BLaER1 treated with 17β-estradiol and CSF1 and Interleukin-3, amounts not matched to agents 10 nM and 100 nM (cell line): ENCODE results near the gene SHC2.

Experiments
- H3K27ac ChIP-seq, 11 experiments: shearing (Covaris generic); formaldehyde crosslinking; 2 replicates each; pipeline ENCODE4 v1.8.1; 2022
- H3K27me3 ChIP-seq, 11 experiments: shearing (Covaris generic); formaldehyde crosslinking; 2 replicates each; pipeline ENCODE4 v1.8.1; 2022
- H3K36me3 ChIP-seq, 11 experiments: shearing (Covaris generic); formaldehyde crosslinking; 2 replicates each; pipeline ENCODE4 v1.8.1; 2022
- H3K4me1 ChIP-seq, 10 experiments: shearing (Covaris generic); formaldehyde crosslinking; 2 replicates each; pipeline ENCODE4 v1.8.1; 2022
- H3K4me2 ChIP-seq, 11 experiments: shearing (Covaris generic); formaldehyde crosslinking; 2 replicates each; pipeline ENCODE4 v1.8.1; 2022
- H3K4me3 ChIP-seq, 10 experiments: shearing (Covaris generic); formaldehyde crosslinking; 2 replicates each; pipeline ENCODE4 v1.8.1; 2022
- H3K9ac ChIP-seq, 11 experiments: shearing (Covaris generic); formaldehyde crosslinking; 2 replicates each; pipeline ENCODE4 v1.8.1; 2022
- H3K9me3 ChIP-seq, 11 experiments: shearing (Covaris generic); formaldehyde crosslinking; replicated peaks in 1 of 11; 2 replicates each; pipeline ENCODE4 v1.8.1; 2022
- H4K20me1 ChIP-seq, 11 experiments: shearing (Covaris generic); formaldehyde crosslinking; 2 replicates each; pipeline ENCODE4 v1.8.1; 2022
- Cebpa-rat ChIP-seq, 11 experiments: shearing (Covaris generic); IDR thresholded peaks; 2 replicates each; pipeline ENCODE4 v1.8.1; 2022

The SHC2 gene

GRCh38 chr19:379796-380195 is 81.0 kb downstream of the SHC2 start:
- Histone ChIP-seq H3K4me1 (peaks cover 6 to 24% (median 18%) of the 10 kb centered on the region in 10 experiments; a peak in 18 of 20 replicates), H3K36me3 (no peaks in the 10 kb centered on the region), H3K9ac (no peak overlapping the region), H3K4me3 (peak overlapping the region in 4 of 10 experiments; percentile 6 to 29 (median 12); a peak in 5 of 20 replicates), H3K9me3 (peaks cover 46 to 71% (median 65%) of the 10 kb centered on the region in 11 experiments), H3K4me2 (no peak overlapping the region), H4K20me1 (no peaks in the 10 kb centered on the region), H3K27ac (no peak overlapping the region), H3K27me3 (no peaks in the 10 kb centered on the region)
- TF ChIP-seq Cebpa-rat (IDR thresholded peaks at IDR 0.05), result no peak

GRCh38 chr19:378706-379105 is 82.1 kb downstream of the SHC2 start:
- Histone ChIP-seq H3K4me2 (no peak overlapping the region), H4K20me1 (no peaks in the 10 kb centered on the region), H3K4me1 (peaks cover 6 to 14% (median 10%) of the 10 kb centered on the region in 10 experiments; a peak in 18 of 20 replicates), H3K9ac (no peak overlapping the region), H3K9me3 (peaks cover 40 to 60% (median 55%) of the 10 kb centered on the region in 11 experiments), H3K27ac (no peak overlapping the region), H3K27me3 (no peaks in the 10 kb centered on the region), H3K4me3 (0 out of 20 replicates have a peak overlapping the region, but pooled peaks of 1 of the 10 experiments have one; percentile 10), H3K36me3 (no peaks in the 10 kb centered on the region)
- TF ChIP-seq Cebpa-rat (IDR thresholded peaks at IDR 0.05), result no peak

GRCh38 chr19:377801-378581 is 82.8 kb downstream of the SHC2 start:
- Histone ChIP-seq H3K36me3 (no peaks in the 10 kb centered on the region), H3K4me1 (peaks cover 2 to 6% (median 5%) of the 10 kb centered on the region in 10 experiments; a peak in 18 of 20 replicates), H3K4me2 (no peak overlapping the region), H3K9ac (no peak overlapping the region), H4K20me1 (no peaks in the 10 kb centered on the region), H3K27ac (no peak overlapping the region), H3K27me3 (no peaks in the 10 kb centered on the region), H3K4me3 (no peak overlapping the region), H3K9me3 (peaks cover 33 to 53% (median 48%) of the 10 kb centered on the region in 11 experiments)
- TF ChIP-seq Cebpa-rat (IDR thresholded peaks at IDR 0.05), result no peak

- no peaks in the 10 kb centered on the region for H3K27me3 ChIP-seq
Measured at GRCh38 chr19:376111-376470, 84.7 kb downstream of the SHC2 start.

GRCh38 chr19:375395-376110 is 85.3 kb downstream of the SHC2 start:
- no peak for TF ChIP-seq Cebpa-rat (IDR thresholded peaks at IDR 0.05)
- Histone ChIP-seq H3K9ac (no peak overlapping the region), H3K4me3 (no peak overlapping the region), H3K4me1 (no peaks in the 10 kb centered on the region), H3K4me2 (no peak overlapping the region), H3K9me3 (peaks cover 28 to 36% (median 29%) of the 10 kb centered on the region in 11 experiments), H3K27ac (no peak overlapping the region), H4K20me1 (no peaks in the 10 kb centered on the region), H3K36me3 (no peaks in the 10 kb centered on the region), H3K27me3 (no peaks in the 10 kb centered on the region)

More at GRCh38 chr19:376111-376470, 84.7 kb downstream of the SHC2 start:
- Histone ChIP-seq H3K9me3 (peaks cover 30 to 35% (median 33%) of the 10 kb centered on the region in 11 experiments), H3K27ac (no peak overlapping the region), H3K9ac (no peak overlapping the region), H3K4me3 (no peak overlapping the region), H3K4me2 (no peak overlapping the region), H4K20me1 (no peaks in the 10 kb centered on the region), H3K36me3 (no peaks in the 10 kb centered on the region), H3K4me1 (no peaks in the 10 kb centered on the region)
- TF ChIP-seq Cebpa-rat (IDR thresholded peaks at IDR 0.05), result no peak

- H3K4me3 ChIP-seq, result no peak overlapping the region
- no peaks in the 10 kb centered on the region for H4K20me1 ChIP-seq
- no peaks in the 10 kb centered on the region for H3K27me3 ChIP-seq
- no peak overlapping the region for H3K9ac ChIP-seq
- H3K27ac ChIP-seq, result no peak overlapping the region
- no peak overlapping the region for H3K4me2 ChIP-seq
- H3K9me3 ChIP-seq, result peaks cover 22 to 29% (median 26%) of the 10 kb centered on the region in 11 experiments
- no peak for TF ChIP-seq Cebpa-rat (IDR thresholded peaks at IDR 0.05)
- no peaks in the 10 kb centered on the region for H3K4me1 ChIP-seq
- no peaks in the 10 kb centered on the region for H3K36me3 ChIP-seq
Measured at GRCh38 chr19:374886-375235, 86.0 kb downstream of the SHC2 start.

GRCh38 chr19:374183-374885 is 86.5 kb downstream of the SHC2 start:
- no peak for TF ChIP-seq Cebpa-rat (IDR thresholded peaks at IDR 0.05)
- Histone ChIP-seq H3K9me3 (peaks cover 16 to 26% (median 21%) of the 10 kb centered on the region in 11 experiments), H4K20me1 (no peaks in the 10 kb centered on the region), H3K27ac (no peak overlapping the region), H3K4me2 (no peak overlapping the region), H3K4me1 (no peaks in the 10 kb centered on the region), H3K36me3 (no peaks in the 10 kb centered on the region), H3K27me3 (no peaks in the 10 kb centered on the region), H3K9ac (no peak overlapping the region), H3K4me3 (no peak overlapping the region)

GRCh38 chr19:373391-374182 is 87.2 kb downstream of the SHC2 start:
- peaks cover 9 to 20% (median 13%) of the 10 kb centered on the region in 11 experiments for H3K9me3 ChIP-seq
- H3K4me1 ChIP-seq, result no peaks in the 10 kb centered on the region
- TF ChIP-seq Cebpa-rat (IDR thresholded peaks at IDR 0.05), result no peak
- no peaks in the 10 kb centered on the region for H3K36me3 ChIP-seq
- H3K4me3 ChIP-seq, result no peak overlapping the region
- H3K9ac ChIP-seq, result no peak overlapping the region
- no peak overlapping the region for H3K27ac ChIP-seq
- no peaks in the 10 kb centered on the region for H3K27me3 ChIP-seq
- H4K20me1 ChIP-seq, result no peaks in the 10 kb centered on the region
- H3K4me2 ChIP-seq, result no peak overlapping the region
